Keratinocyte (primary cell): ENCODE data around the gene FAM184B. TPM values are rescaled to one million over a fixed set of nuclear protein-coding genes. Genes with fewer than 3 reads are reported as not detected.

ENCODE experiments used
- DNase-seq: peaks from one replicate; pipeline ENCODE4 v3.0.0-alpha.2; 2011; ENCODE audit warnings: low read depth, missing footprints, low spot score
- FAIRE-seq: peaks from 2 replicates; lab custom pipeline; 2011; peaks lifted over from hg19 to GRCh38; lab: Jason Lieb, UNC
- H2AFZ ChIP-seq: 2 replicates; pipeline ENCODE4 v1.6.0; 2012; ENCODE audit warnings: low read length, control low read depth, inconsistent platforms; ENCODE audit not compliant: control insufficient read depth
- H3K27ac ChIP-seq: 2 replicates; pipeline ENCODE4 v1.5.1; 2011; ENCODE audit warnings: low read length; ENCODE audit not compliant: control insufficient read depth, insufficient read depth
- H3K27me3 ChIP-seq: 3 replicates; pipeline ENCODE4 v1.6.0; 2011; ENCODE audit warnings: low read length; ENCODE audit not compliant: control insufficient read depth, insufficient read depth; ENCODE audit errors: extremely low read depth
- H3K36me3 ChIP-seq, 2 experiments: 2 replicates in 1 of 2; 3 replicates in 1 of 2; pipeline ENCODE4 v1.5.1; 2011; ENCODE audit warnings: low read length in 2 of 2, mild to moderate bottlenecking in 1 of 2; ENCODE audit not compliant: control insufficient read depth in 2 of 2, insufficient read depth in 2 of 2; ENCODE audit errors: extremely low read depth in 1 of 2
- H3K4me1 ChIP-seq: 3 replicates; pipeline ENCODE4 v1.5.1; 2011; ENCODE audit warnings: low read length; ENCODE audit not compliant: control insufficient read depth, insufficient read depth; ENCODE audit errors: extremely low read depth
- H3K4me2 ChIP-seq: 3 replicates; pipeline ENCODE4 v1.6.0; 2011; ENCODE audit warnings: low read depth, low read length; ENCODE audit not compliant: control insufficient read depth, insufficient read depth; ENCODE audit errors: extremely low read depth
- H3K4me3 ChIP-seq, 3 experiments: fragments of 200-600 bp in 1 of 3; sonication (generic) in 1 of 3; 2 replicates in 2 of 3; 3 replicates in 1 of 3; pipeline ENCODE4 v1.5.1; 2011 to 2016; ENCODE audit warnings: low read length in 3 of 3, mild to moderate bottlenecking in 3 of 3, control low read depth in 2 of 3, inconsistent platforms in 1 of 3, low read depth in 1 of 3, mixed read lengths in 1 of 3, mixed run types in 1 of 3, moderate library complexity in 1 of 3; ENCODE audit not compliant: control insufficient read depth in 2 of 3, insufficient read depth in 2 of 3; ENCODE audit errors: extremely low read depth in 1 of 3
- H3K79me2 ChIP-seq: 2 replicates; pipeline ENCODE4 v1.6.0; 2012; ENCODE audit warnings: low read length; ENCODE audit not compliant: control insufficient read depth, insufficient read depth
- H3K9ac ChIP-seq: 3 replicates; pipeline ENCODE4 v1.6.0; 2011; ENCODE audit warnings: low read length; ENCODE audit not compliant: control insufficient read depth, insufficient read depth; ENCODE audit errors: extremely low read depth
- H3K9me1 ChIP-seq: 3 replicates; pipeline ENCODE4 v1.6.0; 2011; ENCODE audit warnings: low read length; ENCODE audit not compliant: control insufficient read depth, insufficient read depth; ENCODE audit errors: extremely low read depth
- H3K9me3 ChIP-seq: 2 replicates; pipeline ENCODE4 v1.5.1; 2012; ENCODE audit warnings: low read depth, low read length; ENCODE audit not compliant: control insufficient read depth
- H4K20me1 ChIP-seq: 3 replicates; pipeline ENCODE4 v1.6.0; 2011; ENCODE audit warnings: low read length; ENCODE audit not compliant: control insufficient read depth, insufficient read depth; ENCODE audit errors: extremely low read depth
- CTCF ChIP-seq, 3 experiments: IDR thresholded peaks in 1 of 3; conservative IDR thresholded peaks in 1 of 3; optimal IDR thresholded peaks in 1 of 3; 2 replicates in 2 of 3; 3 replicates in 1 of 3; pipeline versions ENCODE3 to v1.5.1; 2011; ENCODE audit warnings: low read length in 3 of 3, mild to moderate bottlenecking in 3 of 3, moderate library complexity in 2 of 3, control low read depth in 1 of 3, inconsistent platforms in 1 of 3; ENCODE audit not compliant: insufficient read depth in 2 of 3; ENCODE audit errors: extremely low read depth in 1 of 3
- EZH2 ChIP-seq: IDR thresholded peaks from one replicate; pipeline ENCODE4 v1.6.1; 2012; ENCODE audit warnings: inconsistent platforms, mild to moderate bottlenecking, low read length, moderate library complexity
- dilution Hi-C: fragments of 300-500 bp; cut with MboI; formaldehyde crosslinking; loops from one replicate; pipeline ENCODE4 v1.7.0; 2020; ENCODE audit warnings: low sequenced_read_pairs; ENCODE audit not compliant: extremely low pct_ligation_motif_present
- polyA plus RNA-seq, 5 experiments: library from polyadenylated mRNA; depleted of rRNA in 3 of 5; stranded (reverse) in 3 of 5; stranded (forward) in 1 of 5; unstranded in 1 of 5; fragments of >200 nt; gene quantifications; 1 replicate in 1 of 5; 2 replicates in 3 of 5; 3 replicates in 1 of 5; pipeline versions ENCODE4 v1.2.1 to v1.2.3, GENCODE V29; 2011 to 2012; ENCODE audit warnings: missing spikeins in 2 of 5, low read depth in 1 of 5, low replicate concordance in 1 of 5

The FAM184B gene
- polyA plus RNA-seq, 1 donor (not counting 4 experiments of a cell fraction or from before 2014, with no cell fraction given) = 0.01 TPM

DNA sequence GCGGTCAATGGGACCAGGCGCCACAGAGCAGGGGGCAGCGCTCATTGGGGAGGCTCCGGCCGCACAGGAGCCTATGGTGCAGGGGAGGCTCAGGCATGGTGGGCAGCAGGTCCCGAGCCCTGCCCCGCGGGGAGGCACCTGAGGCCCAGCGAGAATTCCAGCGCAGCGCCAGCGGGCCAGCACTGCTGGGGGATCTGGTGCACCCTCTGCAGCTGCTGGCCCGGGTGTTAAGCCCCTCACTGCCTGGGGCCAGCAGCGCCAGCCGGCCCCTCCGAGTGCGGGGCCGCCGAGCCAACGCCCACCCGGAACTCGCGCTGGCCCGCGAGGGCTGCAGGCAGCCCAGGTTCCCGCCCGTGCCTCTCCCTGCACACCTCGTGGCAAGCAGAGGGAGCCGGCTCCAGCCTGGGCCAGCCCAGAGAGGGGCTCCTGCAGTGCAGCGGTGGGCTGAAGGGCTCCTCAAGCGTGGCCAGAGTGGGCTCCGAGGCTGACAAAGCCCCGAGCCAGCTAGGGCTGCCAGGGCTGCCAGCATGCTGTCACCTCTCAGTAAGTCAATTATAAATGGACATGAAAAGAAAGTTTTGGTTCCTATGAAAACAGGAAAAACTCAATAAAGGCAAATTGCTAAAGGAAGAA lies 14.5 kb downstream of the FAM184B start:
- dilution Hi-C loops = no loop called here

GRCh38 chr4:17765514-17766286 lies 15.7 kb downstream of the FAM184B start:
- Histone ChIP-seq H3K9ac (no peak overlapping the region), H3K27me3 (no peaks in the 10 kb centered on the region), H3K9me1 (no peaks in the 10 kb centered on the region), H3K4me1 (peaks cover 4% of the 10 kb centered on the region), H3K4me3 (no peak overlapping the region), H3K79me2 (no peaks in the 10 kb centered on the region), H3K36me3 (no peaks in the 10 kb centered on the region), H3K4me2 (no peak overlapping the region), H3K27ac (no peak overlapping the region), H3K9me3 (no peaks in the 10 kb centered on the region), H4K20me1 (no peaks in the 10 kb centered on the region), H2AFZ (no peak overlapping the region)
- DNase-seq (no peak), FAIRE-seq (no peak)
- dilution Hi-C loops = no loop called here
- TF ChIP-seq CTCF (optimal IDR thresholded peaks at IDR 0.05 in 1 of 3, IDR thresholded peaks at IDR 0.05 in 1 of 3, conservative IDR thresholded peaks at IDR 0.05 in 1 of 3; ENCODE audit: extremely low read depth in 1 of 3, insufficient read depth in 2 of 3, low read length in 3 of 3) (no peak), EZH2 (no peak)

More for the DNA sequence above, 14.5 kb downstream of the FAM184B start:
- H3K9ac ChIP-seq = no peak overlapping the region
- TF ChIP-seq EZH2 = no peak
- TF ChIP-seq CTCF (optimal IDR thresholded peaks at IDR 0.05 in 1 of 3, IDR thresholded peaks at IDR 0.05 in 1 of 3, conservative IDR thresholded peaks at IDR 0.05 in 1 of 3; ENCODE audit: extremely low read depth in 1 of 3, insufficient read depth in 2 of 3, low read length in 3 of 3) = no peak
- no peak overlapping the region for H3K4me3 ChIP-seq
- H3K27me3 ChIP-seq = no peaks in the 10 kb centered on the region
- no peaks in the 10 kb centered on the region for H3K9me1 ChIP-seq
- H4K20me1 ChIP-seq = no peaks in the 10 kb centered on the region
- no peak overlapping the region for H2AFZ ChIP-seq
- no peaks in the 10 kb centered on the region for H3K9me3 ChIP-seq
- no peaks in the 10 kb centered on the region for H3K79me2 ChIP-seq
- H3K36me3 ChIP-seq = no peaks in the 10 kb centered on the region
- no peak for FAIRE-seq
- DNase-seq = no peak
- peaks cover 15% of the 10 kb centered on the region for H3K4me1 ChIP-seq
- H3K27ac ChIP-seq = no peak overlapping the region
- no peak overlapping the region for H3K4me2 ChIP-seq
